Measurements from ENCODE around the gene LY86. TPM values are rescaled to one million over a fixed set of nuclear protein-coding genes. Genes with fewer than 3 reads are reported as not detected.

LY86 gene
- 1 to 10 TPM in 2 of 4 donors, not detected in 2; 1.2 to 2.8 TPM for total RNA-seq

- Histone ChIP-seq H3K4me3 (replicated peaks in 1 of 3) (no peak within 1 kb of the TSS), H3K27ac (no peak within 1 kb of the TSS), H3K9me3 (no peaks in the 10 kb centered on the region), H3K36me3 (no peaks in the 10 kb centered on the region), H3K4me1 (peaks cover 0 to 10% of the 10 kb centered on the region in 2 donors), H3K27me3 (no peaks in the 10 kb centered on the region)
- DNase-seq = no peak
- no peak for TF ChIP-seq POLR2A (IDR thresholded peaks at IDR 0.05)
- TF ChIP-seq, protein P1, sequence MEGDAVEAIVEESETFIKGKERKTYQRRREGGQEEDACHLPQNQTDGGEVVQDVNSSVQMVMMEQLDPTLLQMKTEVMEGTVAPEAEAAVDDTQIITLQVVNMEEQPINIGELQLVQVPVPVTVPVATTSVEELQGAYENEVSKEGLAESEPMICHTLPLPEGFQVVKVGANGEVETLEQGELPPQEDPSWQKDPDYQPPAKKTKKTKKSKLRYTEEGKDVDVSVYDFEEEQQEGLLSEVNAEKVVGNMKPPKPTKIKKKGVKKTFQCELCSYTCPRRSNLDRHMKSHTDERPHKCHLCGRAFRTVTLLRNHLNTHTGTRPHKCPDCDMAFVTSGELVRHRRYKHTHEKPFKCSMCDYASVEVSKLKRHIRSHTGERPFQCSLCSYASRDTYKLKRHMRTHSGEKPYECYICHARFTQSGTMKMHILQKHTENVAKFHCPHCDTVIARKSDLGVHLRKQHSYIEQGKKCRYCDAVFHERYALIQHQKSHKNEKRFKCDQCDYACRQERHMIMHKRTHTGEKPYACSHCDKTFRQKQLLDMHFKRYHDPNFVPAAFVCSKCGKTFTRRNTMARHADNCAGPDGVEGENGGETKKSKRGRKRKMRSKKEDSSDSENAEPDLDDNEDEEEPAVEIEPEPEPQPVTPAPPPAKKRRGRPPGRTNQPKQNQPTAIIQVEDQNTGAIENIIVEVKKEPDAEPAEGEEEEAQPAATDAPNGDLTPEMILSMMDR (IDR thresholded peaks at IDR 0.05) = no peak
- WGBS, 2 donors = 57 to 81% methylated on average over 14 of the region's 14 CpGs
- intact Hi-C loops (cut with DNase I) = no loop called here
Observed at GRCh38 chr6:6588064-6588923, at the start of gene LY86. LY86 (plus strand) TSS chr6:6588720; CDS start chr6:6588735, 15 bp downstream.

- H3K9me3 ChIP-seq = no peaks in the 10 kb centered on the region
- no peak for DNase-seq
- no peak overlapping the region for H3K4me3 ChIP-seq (replicated peaks in 1 of 3)
- intact Hi-C loops (cut with DNase I) = no loop called here
- WGBS, 2 donors = 36 to 42% methylated on average over 4 of the region's 4 CpGs
- no peaks in the 10 kb centered on the region for H3K27me3 ChIP-seq
- H3K36me3 ChIP-seq = no peaks in the 10 kb centered on the region
- no peak for TF ChIP-seq POLR2A (IDR thresholded peaks at IDR 0.05)
- TF ChIP-seq, protein P1 (IDR thresholded peaks at IDR 0.05) = no peak
- H3K27ac ChIP-seq = no peak overlapping the region
- peaks cover 0 to 13% of the 10 kb centered on the region in 2 donors for H3K4me1 ChIP-seq
Observed at GRCh38 chr6:6539036-6539435, 49.5 kb upstream of the LY86 start.

GRCh38 chr6:6542357-6542756 lies 46.2 kb upstream of the LY86 start:
- no peak overlapping the region for H3K4me3 ChIP-seq (replicated peaks in 1 of 3)
- H3K4me1 ChIP-seq = peaks cover 9 to 25% of the 10 kb centered on the region in 2 donors
- no peak overlapping the region for H3K27ac ChIP-seq
- peaks cover 8% of the 10 kb centered on the region for H3K27me3 ChIP-seq
- no peak for TF ChIP-seq POLR2A (IDR thresholded peaks at IDR 0.05)
- TF ChIP-seq, protein P1 (IDR thresholded peaks at IDR 0.05) = no peak
- DNase-seq = no peak
- no peaks in the 10 kb centered on the region for H3K9me3 ChIP-seq
- intact Hi-C loops (cut with DNase I) = loop anchor here (10.0 kb wide), 1 partner anchor 1398 kb away; no protein-coding TSS in a partner anchor
- H3K36me3 ChIP-seq = no peaks in the 10 kb centered on the region
- 98 to 99% methylated on average over 2 of the region's 2 CpGs for WGBS, 2 donors

- WGBS, 2 donors = 86 to 89% methylated on average over 11 of the region's 11 CpGs
- TF ChIP-seq, protein P1 (IDR thresholded peaks at IDR 0.05) = no peak
- TF ChIP-seq POLR2A (IDR thresholded peaks at IDR 0.05) = no peak
- H3K4me3 ChIP-seq (replicated peaks in 1 of 3) = no peak overlapping the region
- no peak overlapping the region for H3K27ac ChIP-seq
- H3K9me3 ChIP-seq = no peaks in the 10 kb centered on the region
- peaks cover 9 to 22% of the 10 kb centered on the region in 2 donors for H3K4me1 ChIP-seq
- intact Hi-C loops (cut with DNase I) = loop anchor here (10.0 kb wide), 1 partner anchor 1399 kb away; no protein-coding TSS in a partner anchor
- no peak for DNase-seq
- peaks cover 8% of the 10 kb centered on the region for H3K27me3 ChIP-seq
- H3K36me3 ChIP-seq = no peaks in the 10 kb centered on the region
Observed at GRCh38 chr6:6543181-6543879, 45.2 kb upstream of the LY86 start.

Data from thyroid gland (tissue), 4 donors.